IMR-90 (cell line): ENCODE results near the gene LDB2. TPM values are rescaled to one million over a fixed set of nuclear protein-coding genes. Genes with fewer than 3 reads are reported as not detected.

ENCODE experiments used
- ATAC-seq: fragments of 200-7000 bp; cut with Tn5 transposase; 2 replicates; pipeline ENCODE4 v1.9.1; 2020; ENCODE audit warnings: low read depth, mild to moderate bottlenecking, moderate library complexity
- BruUV-seq: library from RNA; stranded (reverse); fragments of 400-500 nt; replicated peaks from 2 replicates; lab custom pipeline; 2021; lab: Mats Ljungman, UMichigan
- CTCF ChIA-PET: fragments of 300-600 bp; formaldehyde crosslinking; extraction: SDS; loops from one replicate; lab custom pipeline; 2021; ENCODE audit warnings: antibody characterized with exemption; lab: Yijun Ruan, JAX
- POLR2A ChIA-PET: fragments of 300-600 bp; sonication (Branson Sonifier 250); formaldehyde crosslinking; loops from one replicate; lab custom pipeline; 2022; ENCODE audit warnings: antibody characterized with exemption; ENCODE audit not compliant: unreplicated experiment; lab: Charles Lee
- DNase-seq: peaks from one replicate; pipeline ENCODE4 v3.0.0; 2013
- H2AFZ ChIP-seq: replicated peaks from 2 replicates; pipeline ENCODE3; 2013; ENCODE audit warnings: low read length, mild to moderate bottlenecking; ENCODE audit not compliant: poor library complexity
- H2AK5ac ChIP-seq: 2 replicates; pipeline ENCODE4 v1.6.1; 2013; ENCODE audit warnings: low read depth, low read length, inconsistent platforms
- H2AK9ac ChIP-seq: replicated peaks from 2 replicates; pipeline ENCODE3; 2013; ENCODE audit warnings: mild to moderate bottlenecking, low read depth, low read length, moderate library complexity; ENCODE audit not compliant: poor library complexity
- H2BK120ac ChIP-seq: 2 replicates; pipeline ENCODE4 v1.6.1; 2013; ENCODE audit warnings: low read depth, low read length, inconsistent platforms
- H2BK15ac ChIP-seq: 3 replicates; pipeline ENCODE4 v1.6.1; 2013; ENCODE audit warnings: low read depth, low read length, inconsistent platforms
- H2BK20ac ChIP-seq: 2 replicates; pipeline ENCODE4 v1.6.1; 2013; ENCODE audit warnings: low read depth, mild to moderate bottlenecking, inconsistent platforms, low read length, moderate library complexity
- H2BK5ac ChIP-seq: 2 replicates; pipeline ENCODE4 v1.6.1; 2013; ENCODE audit warnings: mild to moderate bottlenecking, low read depth, low read length, inconsistent platforms; ENCODE audit not compliant: poor library complexity, severe bottlenecking
- H3K14ac ChIP-seq: replicated peaks from 2 replicates; pipeline ENCODE4 v1.6.1; 2013; ENCODE audit warnings: low read depth, low read length, inconsistent platforms
- H3K18ac ChIP-seq: 2 replicates; pipeline ENCODE4 v1.6.1; 2013; ENCODE audit warnings: low read depth, low read length, control low read depth
- H3K23ac ChIP-seq: 2 replicates; pipeline ENCODE4 v1.6.1; 2013; ENCODE audit warnings: low read depth, low read length, inconsistent platforms
- H3K27ac ChIP-seq: 2 replicates; pipeline ENCODE4 v1.5.1; 2013; ENCODE audit warnings: mild to moderate bottlenecking, control low read depth, low read length; ENCODE audit not compliant: insufficient read depth
- H3K27me3 ChIP-seq: 2 replicates; pipeline ENCODE4 v1.6.1; 2013; ENCODE audit warnings: low read length; ENCODE audit not compliant: control insufficient read depth, insufficient read depth
- H3K36me3 ChIP-seq: 2 replicates; pipeline ENCODE4 v1.6.1; 2013; ENCODE audit warnings: low read length, mixed read lengths; ENCODE audit not compliant: control insufficient read depth, insufficient read depth
- H3K4ac ChIP-seq: 2 replicates; pipeline ENCODE4 v1.6.1; 2013; ENCODE audit warnings: low read depth, low read length, inconsistent platforms
- H3K4me1 ChIP-seq: 2 replicates; pipeline ENCODE4 v1.6.1; 2013; ENCODE audit warnings: low read length, mixed read lengths; ENCODE audit not compliant: control insufficient read depth, insufficient read depth
- H3K4me2 ChIP-seq: 2 replicates; pipeline ENCODE4 v1.6.1; 2013; ENCODE audit warnings: low read depth, mild to moderate bottlenecking, control low read depth, low read length, moderate library complexity
- H3K4me3 ChIP-seq: 2 replicates; pipeline ENCODE4 v1.5.1; 2013; ENCODE audit warnings: low read depth, mild to moderate bottlenecking, control low read depth, low read length, moderate library complexity; ENCODE audit not compliant: insufficient read depth
- H3K56ac ChIP-seq: 2 replicates; pipeline ENCODE4 v1.6.1; 2013; ENCODE audit warnings: low read length, inconsistent platforms; ENCODE audit not compliant: insufficient read depth; ENCODE audit errors: extremely low read depth
- H3K79me1 ChIP-seq, 2 experiments: 2 replicates each; pipeline ENCODE4 v1.6.1; 2013; ENCODE audit warnings: low read length in 2 of 2, inconsistent platforms in 1 of 2, low read depth in 1 of 2
- H3K9ac ChIP-seq: 2 replicates; pipeline ENCODE4 v1.6.1; 2013; ENCODE audit warnings: low read depth, low read length, control low read depth
- H3K9me1 ChIP-seq: 2 replicates; pipeline ENCODE4 v1.6.1; 2013; ENCODE audit warnings: low read length, inconsistent platforms; ENCODE audit not compliant: insufficient read depth
- H3K9me3 ChIP-seq: 2 replicates; pipeline ENCODE4 v1.6.1; 2013; ENCODE audit warnings: low read length; ENCODE audit not compliant: control insufficient read depth, insufficient read depth
- H4K20me1 ChIP-seq: 2 replicates; pipeline ENCODE4 v1.6.1; 2013; ENCODE audit warnings: low read length, inconsistent platforms; ENCODE audit not compliant: insufficient read depth
- H4K5ac ChIP-seq: 2 replicates; pipeline ENCODE4 v1.6.1; 2013; ENCODE audit warnings: mild to moderate bottlenecking, low read depth, low read length, control low read depth
- H4K8ac ChIP-seq, 2 experiments: 2 replicates each; pipeline ENCODE4 v1.6.1; 2013; ENCODE audit warnings: low read depth in 2 of 2, low read length in 2 of 2, control low read depth in 1 of 2, inconsistent platforms in 1 of 2
- H4K91ac ChIP-seq: 2 replicates; pipeline ENCODE4 v1.6.1; 2013; ENCODE audit warnings: low read depth, low read length, inconsistent platforms; ENCODE audit not compliant: insufficient read depth
- CEBPB ChIP-seq: IDR thresholded peaks from 2 replicates; pipeline ENCODE4 v1.6.1; 2012; ENCODE audit warnings: low read depth, low read length, improper control_type of control experiment
- FOS ChIP-seq: fragments of 150-350 bp; IDR thresholded peaks from 2 replicates; pipeline ENCODE4 v1.6.1; 2016; ENCODE audit warnings: low read depth, low read length
- MAFK ChIP-seq: IDR thresholded peaks from 2 replicates; pipeline ENCODE4 v1.6.1; 2012; ENCODE audit warnings: low read depth, low read length, improper control_type of control experiment
- POLR2A ChIP-seq: IDR thresholded peaks from 2 replicates; pipeline ENCODE4 v1.6.1; 2012; ENCODE audit warnings: mild to moderate bottlenecking, low read depth, low read length
- RAD21 ChIP-seq: IDR thresholded peaks from 2 replicates; pipeline ENCODE4 v1.6.1; 2012; ENCODE audit warnings: low read length, improper control_type of control experiment
- WGBS, 2 experiments: methylation state at CpG; one replicate each; pipeline versions ENCODE4 v1.1.5 to v1.1.7; 2013; ENCODE audit warnings: missing lambda C conversion rate in 2 of 2; ENCODE audit not compliant: insufficient read length in 1 of 2; ENCODE audit errors: extremely low coverage in 2 of 2; 5-methylcytosine and 5-hydroxymethylcytosine counted together
- dilution Hi-C: fragments of 300-500 bp; cut with HindIII; formaldehyde crosslinking; loops from one replicate; pipeline ENCODE4 v1.14.3; 2018; ENCODE audit warnings: low sequenced_read_pairs; ENCODE audit not compliant: unreplicated experiment
- in situ Hi-C: fragments of 300-500 bp; cut with MboI; formaldehyde crosslinking; loops from 3 replicates; pipeline ENCODE4 v1.14.3; 2019; ENCODE audit warnings: low sequenced_read_pairs, inconsistent platforms, mixed read lengths
- intact Hi-C: fragments of 100-400 bp; cut with micrococcal nuclease; formaldehyde crosslinking; loops from 2 replicates; pipeline ENCODE4 v1.10.0; 2022
- polyA plus RNA-seq, 3 experiments: library from polyadenylated mRNA; depleted of rRNA; stranded (reverse); fragments of >200 nt; gene quantifications; 2 replicates each; pipeline ENCODE4 v1.2.3, GENCODE V29; 2012; ENCODE audit warnings: low replicate concordance in 1 of 3
- total RNA-seq: library from RNA; depleted of rRNA; stranded (reverse); fragments of >200 nt; gene quantifications from 2 replicates; pipeline ENCODE4 v1.2.3, GENCODE V29; 2012
- TF ChIP-seq, protein P1 (sequence below): fragments of 150-350 bp; IDR thresholded peaks from 2 replicates; pipeline ENCODE4 v1.6.1; 2017; ENCODE audit warnings: mild to moderate bottlenecking, antibody characterized with exemption, low read length, low read depth

The LDB2 gene
- total and polyA plus RNA-seq, 2 of the 4 experiments (the other 2 are of a cell fraction): 67.9 to 116 TPM

DNA sequence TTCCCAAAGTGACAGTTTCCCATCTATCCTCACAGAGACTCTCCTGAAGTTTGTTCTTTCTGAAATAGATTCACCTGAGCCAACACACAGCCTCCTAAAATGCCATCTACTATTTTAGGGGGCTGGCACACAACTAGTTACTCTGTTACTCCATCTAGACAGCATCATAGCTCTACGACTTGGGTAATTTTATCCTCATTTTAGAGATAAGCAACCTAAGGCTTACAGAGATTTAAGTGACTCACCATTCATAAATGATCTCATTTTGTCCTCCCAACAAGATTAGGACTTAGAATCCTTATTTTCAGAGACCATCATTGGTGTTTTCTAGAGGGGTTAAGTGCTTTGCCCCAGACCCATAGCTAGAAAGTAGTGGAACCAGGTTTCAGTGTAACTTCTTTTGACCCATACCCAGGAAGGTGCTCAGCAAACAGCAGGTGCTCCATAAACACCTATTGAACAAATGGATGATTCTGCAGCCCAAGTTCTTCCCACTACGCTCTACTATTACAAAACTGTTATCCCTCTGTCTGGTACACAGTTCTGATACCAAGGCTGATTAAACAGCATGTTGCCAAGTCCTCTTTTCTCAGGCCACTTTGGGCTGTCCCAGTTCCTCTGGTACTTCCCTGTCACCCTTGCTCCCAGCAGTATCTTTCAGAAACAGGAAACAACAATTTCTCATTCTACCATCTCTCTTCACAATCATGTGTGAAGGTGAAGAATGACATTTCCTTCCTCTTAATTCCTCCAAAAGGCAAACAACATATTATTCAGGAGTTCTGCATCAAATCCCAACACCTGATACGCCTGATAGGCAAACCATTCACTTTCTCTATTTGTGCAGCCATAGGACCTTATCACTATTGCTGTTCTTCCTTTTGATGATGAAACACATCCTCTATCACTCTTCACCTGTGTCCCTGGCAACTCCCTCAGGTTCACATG lies 367.5 kb downstream of the LDB2 start:
- H3K4ac ChIP-seq: peak overlapping the region; percentile 48; the same call in 1 of the 2 replicates
- no peak overlapping the region for H3K23ac ChIP-seq
- peak overlapping the region; percentile 19; the same call in 1 of the 2 replicates for H4K91ac ChIP-seq
- peak; percentile 86 for DNase-seq
- ChIA-PET POLR2A (no interaction called here), CTCF (interaction anchor here (0.6 kb wide), 1 partner anchor 941 kb away, joined by 3 read pairs; no protein-coding TSS in a partner anchor)
- H4K5ac ChIP-seq: peak overlapping the region; percentile 64; the same call in 1 of the 2 replicates
- H2AK9ac ChIP-seq: no peak overlapping the region
- in situ Hi-C loops: no loop called here
- WGBS, 2 experiments: 100% methylated on average over 2 of the region's 3 CpGs; no CpG with 5 or more reads in 1 of the 2 experiments
- H3K9me3 ChIP-seq: no peaks in the 10 kb centered on the region
- BruUV-seq: no TSS peak
- H3K9ac ChIP-seq: no peak overlapping the region
- H3K4me3 ChIP-seq: no peak overlapping the region
- peaks cover 12% of the 10 kb centered on the region for H3K4me1 ChIP-seq
- peak overlapping the region; percentile 54; the same call in 1 of the 2 replicates for H2AK5ac ChIP-seq
- H2AFZ ChIP-seq: no peak overlapping the region
- no peaks in the 10 kb centered on the region for H3K27me3 ChIP-seq
- no peak overlapping the region for H2BK15ac ChIP-seq
- no peaks in the 10 kb centered on the region for H4K20me1 ChIP-seq
- H2BK5ac ChIP-seq: peak overlapping the region; percentile 13
- no peak overlapping the region for H3K56ac ChIP-seq
- H3K4me2 ChIP-seq: peak overlapping the region; percentile 65; the same call in 1 of the 2 replicates
- no peaks in the 10 kb centered on the region; a peak in 1 of 4 replicates for H3K79me1 ChIP-seq
- peak overlapping the region; percentile 74 for H3K18ac ChIP-seq
- dilution Hi-C loops: no loop called here
- peaks cover under 1% of the 10 kb centered on the region; the same call in 1 of the 2 replicates for H3K36me3 ChIP-seq
- intact Hi-C loops: loop anchor here (5.0 kb wide), 1 partner anchor 156 kb away; no protein-coding TSS in a partner anchor
- H3K9me1 ChIP-seq: peaks cover 4% of the 10 kb centered on the region; the same call in 1 of the 2 replicates
- H2BK120ac ChIP-seq: peak overlapping the region; percentile 3
- peak overlapping the region in 1 of 2 experiments; percentile 38; a peak in 1 of 4 replicates for H4K8ac ChIP-seq
- H3K27ac ChIP-seq: no peak overlapping the region
- H3K14ac ChIP-seq: peak overlapping the region; percentile 66
- ATAC-seq: peak; percentile 78
- TF ChIP-seq, protein P1, sequence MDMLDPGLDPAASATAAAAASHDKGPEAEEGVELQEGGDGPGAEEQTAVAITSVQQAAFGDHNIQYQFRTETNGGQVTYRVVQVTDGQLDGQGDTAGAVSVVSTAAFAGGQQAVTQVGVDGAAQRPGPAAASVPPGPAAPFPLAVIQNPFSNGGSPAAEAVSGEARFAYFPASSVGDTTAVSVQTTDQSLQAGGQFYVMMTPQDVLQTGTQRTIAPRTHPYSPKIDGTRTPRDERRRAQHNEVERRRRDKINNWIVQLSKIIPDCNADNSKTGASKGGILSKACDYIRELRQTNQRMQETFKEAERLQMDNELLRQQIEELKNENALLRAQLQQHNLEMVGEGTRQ: no peak
- TF ChIP-seq CEBPB (peak; percentile 64), POLR2A (no peak), RAD21 (no peak), MAFK (no peak), FOS (peak; percentile 68)
- peak overlapping the region; percentile 36; the same call in 1 of the 2 replicates for H2BK20ac ChIP-seq
